HG02981 (cell line): ENCODE results near the gene OSBPL9.

Experiments used
- ATAC-seq: cut with Tn5 transposase; IDR thresholded peaks from one replicate; pipeline ENCODE4 v1.9.1; 2021; ENCODE audit warnings: mild to moderate bottlenecking, moderate library complexity; ENCODE audit not compliant: unreplicated experiment

OSBPL9 gene

GRCh38 chr1:51733793-51734522 is 117.1 kb downstream of the OSBPL9 start:
- ATAC-seq = no peak

- no peak for ATAC-seq
Measured at GRCh38 chr1:51734896-51735745, 118.2 kb downstream of the OSBPL9 start.

DNA sequence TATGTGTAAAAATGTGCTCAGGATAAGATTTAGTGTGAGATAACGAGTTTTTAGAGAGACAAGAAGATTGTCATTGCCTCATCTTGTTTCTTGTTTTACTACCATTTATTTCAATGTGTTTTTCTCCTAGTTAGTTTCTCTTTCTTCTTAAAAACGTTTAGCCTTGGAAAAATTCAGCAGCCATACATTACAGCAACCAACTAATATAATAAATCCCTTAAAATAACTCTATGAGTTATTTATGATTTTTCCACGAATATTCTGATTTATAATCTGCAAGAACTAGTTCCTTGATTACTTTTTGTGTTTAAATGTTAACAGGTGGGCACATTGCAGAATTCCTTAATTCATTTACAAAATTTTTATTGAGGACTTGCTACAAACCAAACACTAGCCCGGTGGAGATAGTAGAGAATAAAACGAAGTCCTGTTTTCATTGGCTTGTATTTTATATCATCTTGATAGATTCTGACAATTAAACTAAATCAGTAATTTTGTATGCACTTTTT is 118.9 kb downstream of the OSBPL9 start:
- ATAC-seq = no peak

- no peak for ATAC-seq
Measured at GRCh38 chr1:51736702-51737101, 119.8 kb downstream of the OSBPL9 start.

DNA sequence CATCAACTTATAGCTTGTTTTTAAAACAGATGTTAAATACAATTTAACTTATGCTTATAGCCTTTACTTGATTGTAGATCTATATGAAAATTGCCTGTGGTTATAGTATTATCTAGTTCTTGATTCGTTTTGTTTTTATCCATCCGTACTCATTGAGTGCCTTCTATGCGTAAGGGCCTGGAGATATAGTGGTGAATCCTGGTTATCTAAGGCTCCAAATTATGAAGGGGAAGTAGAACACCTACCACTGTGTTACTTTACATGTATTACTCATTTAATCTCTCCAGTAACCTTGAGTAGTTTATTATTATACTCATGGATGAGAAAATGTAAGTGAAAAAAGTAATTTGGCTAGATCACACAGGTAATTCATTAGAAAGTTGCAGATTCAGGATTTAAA is 121.8 kb downstream of the OSBPL9 start:
- no peak for ATAC-seq

GRCh38 chr1:51740652-51741051 is 123.8 kb downstream of the OSBPL9 start:
- ATAC-seq = no peak

DNA sequence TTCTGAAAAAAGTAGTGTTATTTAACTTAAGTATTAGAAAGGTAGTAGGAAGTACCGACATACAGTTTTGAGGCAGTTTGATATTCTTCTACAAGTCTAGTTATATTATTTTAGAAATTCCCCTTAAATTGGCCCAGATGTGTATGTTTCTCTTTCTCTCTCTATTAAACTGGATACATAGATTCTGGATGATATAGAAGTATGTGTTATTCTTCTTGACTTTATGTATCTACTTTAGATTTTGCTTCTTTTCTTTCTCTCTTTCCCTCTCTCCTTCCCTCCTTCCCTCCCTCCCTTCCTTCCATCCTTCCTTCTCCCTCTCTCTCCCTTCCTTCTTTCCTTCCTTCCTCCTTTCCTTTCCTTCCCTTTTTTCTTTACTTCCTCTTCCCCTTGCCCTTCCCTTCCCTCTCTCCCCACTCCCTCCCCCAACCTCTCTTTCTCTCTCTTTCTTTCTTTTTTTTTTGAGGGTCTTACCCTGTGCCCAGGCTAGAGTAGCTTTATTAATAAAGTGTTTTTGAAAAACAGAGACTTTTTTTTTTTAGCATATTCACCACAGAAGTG is 124.3 kb downstream of the OSBPL9 start:
- no peak for ATAC-seq

DNA sequence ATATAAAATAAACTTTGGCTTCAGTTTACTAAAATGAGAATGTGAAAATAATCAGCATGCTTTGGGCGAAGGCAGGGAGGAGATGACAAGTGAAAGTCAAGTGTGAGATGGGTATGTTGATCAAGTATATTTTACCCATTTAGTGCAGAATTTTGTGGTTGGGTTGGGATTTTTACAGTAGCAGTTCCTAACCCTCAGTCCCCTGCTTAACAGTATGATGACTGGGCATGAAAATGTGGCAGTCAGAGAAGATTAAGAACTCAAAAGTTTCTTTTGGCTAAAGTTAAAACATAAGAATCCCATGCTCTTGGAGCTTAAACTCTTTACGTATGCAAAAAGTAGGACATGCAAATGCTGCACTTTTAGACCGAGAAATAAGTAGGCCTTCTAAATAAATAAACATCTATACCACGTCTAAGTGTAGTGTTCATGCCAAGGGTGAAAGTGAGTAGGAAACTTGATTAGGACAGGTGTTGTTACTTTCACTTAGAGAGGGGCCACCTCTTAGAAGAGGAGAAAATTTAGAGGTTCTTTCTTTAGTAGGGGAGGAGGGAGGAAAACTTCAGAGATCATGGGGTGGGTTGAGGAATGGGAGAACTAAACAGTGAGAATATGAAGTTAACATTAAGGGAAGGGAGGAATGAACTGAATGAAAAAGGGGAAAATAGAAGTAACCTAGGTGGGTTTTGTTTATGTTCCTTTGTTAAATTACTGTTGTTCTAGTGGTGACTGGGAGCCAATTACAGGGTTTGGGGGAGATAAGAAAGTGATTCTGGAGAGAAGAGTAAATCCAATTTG is 127.8 kb downstream of the OSBPL9 start:
- ATAC-seq = no peak

DNA sequence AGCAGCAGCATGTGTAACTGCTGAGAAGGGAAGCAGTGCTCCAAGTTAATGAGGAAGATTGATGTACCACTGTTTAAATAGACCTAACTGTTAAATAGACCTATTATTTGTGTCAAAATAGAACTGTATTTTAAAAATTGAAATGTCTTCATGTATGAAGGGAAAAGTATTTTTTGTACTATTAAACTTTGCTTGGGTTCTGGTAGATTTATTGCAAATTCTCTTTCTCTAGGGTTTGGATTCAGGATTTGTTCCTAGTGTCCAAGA is 128.3 kb downstream of the OSBPL9 start:
- ATAC-seq = no peak

DNA sequence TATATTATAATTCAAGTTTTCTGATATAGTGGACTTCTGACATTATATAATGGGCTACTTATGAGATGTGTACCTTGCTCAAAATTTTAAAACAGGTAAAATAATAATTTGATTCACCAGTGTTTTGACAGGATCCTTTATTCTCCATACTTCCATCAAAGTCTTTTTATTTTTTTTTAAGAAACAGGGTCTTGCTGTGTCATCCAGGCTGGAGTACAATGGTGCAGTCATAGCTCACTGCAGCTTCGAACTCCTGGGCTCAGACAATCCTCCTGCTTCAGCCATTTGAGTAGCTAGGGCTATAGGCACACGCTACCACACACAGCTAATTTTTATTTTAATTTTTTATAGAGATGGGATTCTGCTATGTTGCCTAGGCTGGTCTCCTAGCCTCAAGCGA is 132.3 kb downstream of the OSBPL9 start:
- no peak for ATAC-seq

DNA sequence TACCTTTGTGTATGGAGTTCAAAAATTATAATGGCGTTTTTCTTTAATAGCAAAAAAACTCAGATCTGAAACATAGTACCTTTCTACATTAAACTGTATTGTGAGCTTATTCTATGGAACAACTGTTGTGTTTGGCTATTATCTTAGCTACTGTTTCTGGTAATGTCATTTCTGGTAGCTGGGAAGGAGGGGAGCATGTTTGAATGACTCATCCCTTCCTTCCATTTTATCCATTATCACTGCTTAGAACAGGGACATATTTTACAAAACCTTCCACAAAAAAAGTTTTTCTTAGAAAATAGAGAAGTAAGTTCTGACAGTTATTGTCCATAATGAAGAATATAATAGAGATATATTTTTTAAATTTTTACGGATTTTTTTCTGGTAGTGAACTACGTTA is 133.3 kb downstream of the OSBPL9 start:
- ATAC-seq = no peak

- no peak for ATAC-seq
Measured at GRCh38 chr1:51750729-51751128, 133.8 kb downstream of the OSBPL9 start.

- no peak for ATAC-seq
Measured at GRCh38 chr1:51752073-51752948, 135.4 kb downstream of the OSBPL9 start.

DNA sequence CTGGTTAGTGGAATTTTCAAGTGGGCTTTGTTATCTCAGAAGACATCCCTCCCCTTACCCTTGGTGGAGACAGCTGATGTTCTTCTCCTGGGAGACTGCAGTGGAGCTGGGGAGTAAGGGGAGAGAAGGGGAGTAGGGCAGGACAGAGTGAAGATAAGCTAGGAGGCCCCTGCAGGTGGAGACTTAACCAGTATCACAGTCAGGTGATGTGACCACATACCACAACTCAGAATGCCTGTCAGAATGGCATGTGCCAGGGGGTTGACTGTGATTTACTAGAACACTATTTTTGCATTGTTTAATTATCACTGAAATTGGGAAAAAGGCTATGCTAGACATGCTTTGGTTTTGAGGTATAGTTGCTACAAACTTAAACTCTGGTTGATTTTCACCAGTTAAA is 137.1 kb downstream of the OSBPL9 start:
- ATAC-seq = no peak

DNA sequence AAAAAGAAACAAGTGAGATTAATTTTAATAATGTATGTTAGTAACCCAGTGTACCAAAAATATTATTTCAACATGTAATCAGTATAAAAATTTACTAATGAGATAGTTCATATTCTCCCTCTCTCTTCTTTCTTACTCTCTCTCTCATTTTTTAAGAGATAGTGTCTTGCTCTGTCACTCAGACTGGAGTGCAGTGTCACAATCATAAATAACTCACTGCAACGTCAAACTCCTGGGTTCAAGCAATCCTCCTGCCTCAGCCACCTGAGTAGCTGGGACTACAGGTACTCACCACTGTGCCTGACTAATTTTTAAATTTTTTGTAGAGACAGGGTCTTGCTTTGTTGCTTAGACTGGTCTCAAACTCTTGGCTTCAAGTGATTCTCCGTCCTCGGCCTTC is 137.8 kb downstream of the OSBPL9 start:
- no peak for ATAC-seq

DNA sequence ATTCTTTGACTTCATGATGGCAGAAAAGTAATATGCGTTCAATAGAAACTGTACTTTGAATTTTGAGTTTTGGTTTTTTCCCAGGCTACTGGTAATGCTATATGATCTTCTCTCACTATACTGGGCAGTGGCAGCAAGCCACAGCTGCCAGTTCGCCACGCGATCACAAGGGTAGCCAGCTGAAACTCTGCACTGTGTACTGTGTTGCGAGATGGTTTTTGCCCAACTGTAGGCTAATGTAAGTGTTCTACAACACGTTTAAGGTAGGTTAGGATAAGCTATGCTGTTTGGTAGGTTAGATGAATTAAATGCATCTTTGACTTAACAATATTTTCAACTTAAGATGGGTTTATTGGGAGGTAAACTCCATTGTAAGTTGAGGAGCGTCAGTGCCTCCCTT is 138.5 kb downstream of the OSBPL9 start:
- no peak for ATAC-seq

DNA sequence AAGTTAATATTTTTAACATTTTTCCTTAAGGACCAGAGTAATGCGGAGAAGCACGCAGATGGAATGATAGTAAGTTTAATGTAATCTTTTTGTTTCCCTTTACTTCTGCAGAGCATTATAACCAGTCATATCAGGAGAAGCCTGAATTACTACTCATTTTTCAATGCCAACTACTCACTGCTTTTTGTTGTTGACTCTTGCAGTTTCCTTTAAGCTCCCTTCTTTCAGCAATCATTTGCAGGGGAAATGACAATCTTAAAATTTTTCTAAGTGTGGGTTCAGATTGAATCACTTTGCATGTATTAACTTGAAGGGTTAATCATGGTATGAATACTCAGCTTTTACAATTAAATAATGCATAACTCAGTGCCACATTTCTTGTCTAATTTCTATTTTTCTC is 139.4 kb downstream of the OSBPL9 start:
- no peak for ATAC-seq

GRCh38 chr1:51758310-51758709 is 141.4 kb downstream of the OSBPL9 start:
- ATAC-seq = no peak

DNA sequence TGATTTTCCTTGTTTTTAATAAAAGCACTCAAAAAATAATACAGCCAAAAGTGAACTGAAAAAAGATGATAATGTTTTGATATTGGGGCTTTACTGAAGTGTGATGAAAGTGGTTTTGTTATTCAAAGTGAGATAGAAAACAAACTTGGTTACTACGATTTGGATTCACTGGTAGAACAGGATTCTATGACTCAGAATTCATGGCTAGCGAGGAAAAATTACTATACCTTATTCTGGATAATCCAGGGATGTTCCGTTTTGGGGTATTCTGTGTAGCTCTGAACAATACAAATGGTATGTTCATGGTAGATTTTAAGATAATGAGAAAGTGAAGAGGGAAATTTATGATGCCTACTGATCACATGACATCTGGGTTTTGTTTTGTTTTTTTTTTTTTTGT is 144.0 kb downstream of the OSBPL9 start:
- ATAC-seq = no peak

DNA sequence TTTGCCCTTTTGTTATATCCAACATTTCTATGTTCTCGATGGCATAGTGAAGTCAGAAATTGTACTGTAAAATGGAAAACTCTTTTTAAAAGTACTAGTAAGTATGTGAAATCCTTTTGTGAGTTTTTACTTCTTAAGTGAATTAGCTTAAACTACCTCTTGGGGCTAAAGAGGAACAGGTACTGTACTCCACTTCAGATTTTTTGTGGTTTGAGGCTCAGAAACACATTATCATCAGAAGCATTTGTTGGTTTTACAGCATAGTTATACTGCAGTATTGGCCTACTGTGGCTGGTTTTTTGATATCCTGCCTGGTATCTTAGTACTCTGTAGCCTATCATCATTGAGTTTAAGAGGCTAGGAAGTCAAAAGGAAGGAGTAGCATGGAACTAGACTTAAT is 144.5 kb downstream of the OSBPL9 start:
- no peak for ATAC-seq
